ENCODE measurements around the gene ZBTB18. TPM values are rescaled to one million over a fixed set of nuclear protein-coding genes. Genes with fewer than 3 reads are reported as not detected.

The ZBTB18 gene
- total and polyA plus RNA-seq, 9 donors, result 57.3 to 89.5 (median 70.8) TPM

- peaks cover 2% of the 10 kb centered on the region for H3K9me3 ChIP-seq (replicated peaks; ENCODE audit: control insufficient read depth, low read depth, low read length)
- H3K27me3 ChIP-seq (ENCODE audit: control insufficient read depth, insufficient read depth, low read length), result peaks cover 7% of the 10 kb centered on the region
- no peaks in the 10 kb centered on the region for H3K4me1 ChIP-seq (ENCODE audit: control insufficient read depth, insufficient read depth, low read length)
- H3K4me3 ChIP-seq (ENCODE audit: low read length), result no peak overlapping the region
- no peak overlapping the region for H3K27ac ChIP-seq (ENCODE audit: low read length)
- H3K36me3 ChIP-seq (ENCODE audit: control insufficient read depth, insufficient read depth, low read length), result no peaks in the 10 kb centered on the region
- DNase-seq, result no peak
- WGBS (ENCODE audit: insufficient coverage), result 66% methylated on average over 3 of the region's 9 CpGs
These were observed 43.9 kb downstream of the ZBTB18 start for GRCh38 chr1:244094880-244095528.

- Histone ChIP-seq H3K27ac (ENCODE audit: low read length) (no peak overlapping the region), H3K4me3 (ENCODE audit: low read length) (no peak overlapping the region), H3K9me3 (replicated peaks; ENCODE audit: control insufficient read depth, low read depth, low read length) (peaks cover 2% of the 10 kb centered on the region), H3K27me3 (ENCODE audit: control insufficient read depth, insufficient read depth, low read length) (peaks cover 7% of the 10 kb centered on the region), H3K4me1 (ENCODE audit: control insufficient read depth, insufficient read depth, low read length) (no peaks in the 10 kb centered on the region), H3K36me3 (ENCODE audit: control insufficient read depth, insufficient read depth, low read length) (no peaks in the 10 kb centered on the region)
- WGBS (ENCODE audit: insufficient coverage), result 50% methylated on average over 1 of the region's 4 CpGs
- DNase-seq, result no peak
These were observed 44.4 kb downstream of the ZBTB18 start for GRCh38 chr1:244095529-244095911.

- DNase-seq, result no peak
- 80% methylated on average over 5 of the region's 13 CpGs for WGBS (ENCODE audit: insufficient coverage)
These were observed 45.1 kb downstream of the ZBTB18 start for GRCh38 chr1:244096066-244096610.

GRCh38 chr1:244096691-244097090, 45.6 kb downstream of the ZBTB18 start:
- Histone ChIP-seq H3K4me1 (ENCODE audit: control insufficient read depth, insufficient read depth, low read length) (peaks cover 5% of the 10 kb centered on the region), H3K36me3 (ENCODE audit: control insufficient read depth, insufficient read depth, low read length) (no peaks in the 10 kb centered on the region), H3K9me3 (replicated peaks; ENCODE audit: control insufficient read depth, low read depth, low read length) (peaks cover 2% of the 10 kb centered on the region), H3K27ac (ENCODE audit: low read length) (no peak overlapping the region), H3K4me3 (ENCODE audit: low read length) (no peak overlapping the region), H3K27me3 (ENCODE audit: control insufficient read depth, insufficient read depth, low read length) (peaks cover 7% of the 10 kb centered on the region)
- 89% methylated on average over 5 of the region's 9 CpGs for WGBS (ENCODE audit: insufficient coverage)
- DNase-seq, result no peak

More at GRCh38 chr1:244096066-244096610, 45.1 kb downstream of the ZBTB18 start:
- Histone ChIP-seq H3K27me3 (ENCODE audit: control insufficient read depth, insufficient read depth, low read length) (peaks cover 7% of the 10 kb centered on the region), H3K4me3 (ENCODE audit: low read length) (no peak overlapping the region), H3K4me1 (ENCODE audit: control insufficient read depth, insufficient read depth, low read length) (peaks cover 5% of the 10 kb centered on the region), H3K36me3 (ENCODE audit: control insufficient read depth, insufficient read depth, low read length) (no peaks in the 10 kb centered on the region), H3K9me3 (replicated peaks; ENCODE audit: control insufficient read depth, low read depth, low read length) (peaks cover 2% of the 10 kb centered on the region), H3K27ac (ENCODE audit: low read length) (no peak overlapping the region)

GRCh38 chr1:244097523-244098405, 46.7 kb downstream of the ZBTB18 start:
- DNase-seq, result no peak
- Histone ChIP-seq H3K36me3 (ENCODE audit: control insufficient read depth, insufficient read depth, low read length) (no peaks in the 10 kb centered on the region), H3K27ac (ENCODE audit: low read length) (no peak overlapping the region), H3K9me3 (replicated peaks; ENCODE audit: control insufficient read depth, low read depth, low read length) (peaks cover 2% of the 10 kb centered on the region), H3K27me3 (ENCODE audit: control insufficient read depth, insufficient read depth, low read length) (peaks cover 7% of the 10 kb centered on the region), H3K4me1 (ENCODE audit: control insufficient read depth, insufficient read depth, low read length) (peaks cover 5% of the 10 kb centered on the region), H3K4me3 (ENCODE audit: low read length) (no peak overlapping the region)
- no CpG with 5 or more reads among the region's 7 CpGs for whole genome bisulfite sequencing (ENCODE audit: insufficient coverage)

- peaks cover 5% of the 10 kb centered on the region for H3K4me1 ChIP-seq (ENCODE audit: control insufficient read depth, insufficient read depth, low read length)
- no peak for DNase-seq
- no peak overlapping the region for H3K4me3 ChIP-seq (ENCODE audit: low read length)
- 77% methylated on average over 13 of the region's 19 CpGs for WGBS (ENCODE audit: insufficient coverage)
- no peak overlapping the region for H3K27ac ChIP-seq (ENCODE audit: low read length)
- H3K27me3 ChIP-seq (ENCODE audit: control insufficient read depth, insufficient read depth, low read length), result peaks cover 7% of the 10 kb centered on the region
- peaks cover 2% of the 10 kb centered on the region for H3K9me3 ChIP-seq (replicated peaks; ENCODE audit: control insufficient read depth, low read depth, low read length)
- H3K36me3 ChIP-seq (ENCODE audit: control insufficient read depth, insufficient read depth, low read length), result no peaks in the 10 kb centered on the region
These were observed 48.3 kb downstream of the ZBTB18 start for GRCh38 chr1:244099258-244099930.

GRCh38 chr1:244100276-244100675, 49.2 kb downstream of the ZBTB18 start:
- Histone ChIP-seq H3K27ac (ENCODE audit: low read length) (no peak overlapping the region), H3K4me3 (ENCODE audit: low read length) (no peak overlapping the region), H3K9me3 (replicated peaks; ENCODE audit: control insufficient read depth, low read depth, low read length) (peaks cover 2% of the 10 kb centered on the region), H3K27me3 (ENCODE audit: control insufficient read depth, insufficient read depth, low read length) (peaks cover 11% of the 10 kb centered on the region), H3K4me1 (ENCODE audit: control insufficient read depth, insufficient read depth, low read length) (peaks cover 5% of the 10 kb centered on the region), H3K36me3 (ENCODE audit: control insufficient read depth, insufficient read depth, low read length) (no peaks in the 10 kb centered on the region)
- DNase-seq, result no peak
- whole genome bisulfite sequencing (ENCODE audit: insufficient coverage), result no CpG with 5 or more reads among the region's 5 CpGs

GRCh38 chr1:244100704-244101453, 49.8 kb downstream of the ZBTB18 start:
- Histone ChIP-seq H3K9me3 (replicated peaks; ENCODE audit: control insufficient read depth, low read depth, low read length) (peaks cover 2% of the 10 kb centered on the region), H3K4me3 (ENCODE audit: low read length) (no peak overlapping the region), H3K27me3 (ENCODE audit: control insufficient read depth, insufficient read depth, low read length) (peaks cover 11% of the 10 kb centered on the region), H3K4me1 (ENCODE audit: control insufficient read depth, insufficient read depth, low read length) (peaks cover 5% of the 10 kb centered on the region), H3K36me3 (ENCODE audit: control insufficient read depth, insufficient read depth, low read length) (no peaks in the 10 kb centered on the region), H3K27ac (ENCODE audit: low read length) (no peak overlapping the region)
- 20% methylated on average over 10 of the region's 18 CpGs for WGBS (ENCODE audit: insufficient coverage)
- DNase-seq, result peak; percentile 36

- 72% methylated on average over 4 of the region's 10 CpGs for WGBS (ENCODE audit: insufficient coverage)
- H3K27me3 ChIP-seq (ENCODE audit: control insufficient read depth, insufficient read depth, low read length), result peaks cover 11% of the 10 kb centered on the region
- no peak for DNase-seq
These were observed 51.0 kb downstream of the ZBTB18 start for GRCh38 chr1:244102046-244102445.

More at GRCh38 chr1:244102046-244102445, 51.0 kb downstream of the ZBTB18 start:
- no peak overlapping the region for H3K4me3 ChIP-seq (ENCODE audit: low read length)
- H3K9me3 ChIP-seq (replicated peaks; ENCODE audit: control insufficient read depth, low read depth, low read length), result peaks cover 2% of the 10 kb centered on the region
- no peaks in the 10 kb centered on the region for H3K36me3 ChIP-seq (ENCODE audit: control insufficient read depth, insufficient read depth, low read length)
- no peak overlapping the region for H3K27ac ChIP-seq (ENCODE audit: low read length)
- peaks cover 5% of the 10 kb centered on the region for H3K4me1 ChIP-seq (ENCODE audit: control insufficient read depth, insufficient read depth, low read length)

All from muscle of leg (tissue), 11 donors.